ENCODE measurements around the gene ULK3. TPM values are rescaled to one million over a fixed set of nuclear protein-coding genes. Genes with fewer than 3 reads are reported as not detected.

Gene ULK3
- total and polyA plus RNA-seq, 11 donors: 22.6 to 39.3 (median 29.3) TPM

GRCh38 chr15:74802862-74803447 lies 40.0 kb downstream of the ULK3 start:
- ATAC-seq (no peak), DNase-seq (no peak)
- Histone ChIP-seq H3K9me3 (no peaks in the 10 kb centered on the region), H3K27ac (no peak overlapping the region), H3K4me1 (peaks cover 0 to 28% (median 19%) of the 10 kb centered on the region in 12 donors), H3K4me3 (no peak overlapping the region), H3K36me3 (peaks cover 0 to 71% (median 48%) of the 10 kb centered on the region in 9 donors), H3K27me3 (no peaks in the 10 kb centered on the region)
- TF ChIP-seq POLR2A (IDR thresholded peaks at IDR 0.05) (no peak), CTCF (IDR thresholded peaks at IDR 0.05) (no peak)
- WGBS, 4 donors: 90 to 92% (median 91%) methylated on average over 31 of the region's 31 CpGs
- intact Hi-C loops (cut with DNase I): loop anchor here in 2 of 10 donors (5.0 kb wide), 2 partner anchors 34 to 36 kb away; no protein-coding TSS in a partner anchor

- DNase-seq: no peak
- intact Hi-C loops (cut with DNase I): loop anchor here in 2 of 10 donors (5.0 kb wide), 2 partner anchors 35 kb away; no protein-coding TSS in a partner anchor
- Histone ChIP-seq H3K9me3 (no peaks in the 10 kb centered on the region), H3K27me3 (no peaks in the 10 kb centered on the region), H3K27ac (no peak overlapping the region), H3K4me1 (peaks cover 0 to 34% (median 19%) of the 10 kb centered on the region in 12 donors), H3K4me3 (no peak overlapping the region), H3K36me3 (peaks cover 0 to 72% (median 48%) of the 10 kb centered on the region in 9 donors)
- TF ChIP-seq CTCF (IDR thresholded peaks at IDR 0.05) (no peak), POLR2A (IDR thresholded peaks at IDR 0.05) (no peak)
- no peak for ATAC-seq
- 92 to 97% (median 92%) methylated on average over 15 to 20 of the region's 20 CpGs for WGBS, 4 donors
Measured at GRCh38 chr15:74802290-74802689, 40.7 kb downstream of the ULK3 start.

- Histone ChIP-seq H3K27me3 (no peaks in the 10 kb centered on the region), H3K9me3 (no peaks in the 10 kb centered on the region), H3K4me3 (no peak overlapping the region), H3K27ac (no peak overlapping the region), H3K4me1 (peaks cover 0 to 37% (median 19%) of the 10 kb centered on the region in 12 donors), H3K36me3 (peaks cover 0 to 72% (median 48%) of the 10 kb centered on the region in 9 donors)
- WGBS, 4 donors: 78 to 87% (median 85%) methylated on average over 13 to 18 of the region's 18 CpGs
- DNase-seq: no peak
- intact Hi-C loops (cut with DNase I): loop anchor here in 3 of 10 donors (2.0 to 5.0 kb wide), 4 partner anchors 29 to 36 kb away; no protein-coding TSS in a partner anchor
- ATAC-seq: no peak
- TF ChIP-seq CTCF (IDR thresholded peaks at IDR 0.05) (no peak), POLR2A (IDR thresholded peaks at IDR 0.05) (no peak)
Measured at GRCh38 chr15:74801311-74801997, 41.5 kb downstream of the ULK3 start.

- WGBS, 4 donors: 78 to 88% (median 86%) methylated on average over 20 of the region's 20 CpGs
- intact Hi-C loops (cut with DNase I): loop anchor here in 6 of 10 donors (1.0 to 5.0 kb wide), 7 partner anchors 18 to 37 kb away; partner anchors contain the start of gene CSK (in 1 of the 6)
- H3K4me1 ChIP-seq: peaks cover 0 to 44% (median 19%) of the 10 kb centered on the region in 12 donors
- H3K9me3 ChIP-seq: no peaks in the 10 kb centered on the region
- TF ChIP-seq POLR2A (IDR thresholded peaks at IDR 0.05) (no peak), CTCF (IDR thresholded peaks at IDR 0.05) (no peak)
- ATAC-seq: peak in 1 of 4 donors; percentile 2
- no peak for DNase-seq
- no peak overlapping the region for H3K27ac ChIP-seq
- H3K4me3 ChIP-seq: no peak overlapping the region
- H3K27me3 ChIP-seq: no peaks in the 10 kb centered on the region
- H3K36me3 ChIP-seq: peaks cover 0 to 72% (median 48%) of the 10 kb centered on the region in 9 donors
Measured at GRCh38 chr15:74800559-74801094, 42.3 kb downstream of the ULK3 start.

All from heart left ventricle (tissue), 16 donors.